ENCODE data around the gene ITFG1.

Gene ITFG1

DNA sequence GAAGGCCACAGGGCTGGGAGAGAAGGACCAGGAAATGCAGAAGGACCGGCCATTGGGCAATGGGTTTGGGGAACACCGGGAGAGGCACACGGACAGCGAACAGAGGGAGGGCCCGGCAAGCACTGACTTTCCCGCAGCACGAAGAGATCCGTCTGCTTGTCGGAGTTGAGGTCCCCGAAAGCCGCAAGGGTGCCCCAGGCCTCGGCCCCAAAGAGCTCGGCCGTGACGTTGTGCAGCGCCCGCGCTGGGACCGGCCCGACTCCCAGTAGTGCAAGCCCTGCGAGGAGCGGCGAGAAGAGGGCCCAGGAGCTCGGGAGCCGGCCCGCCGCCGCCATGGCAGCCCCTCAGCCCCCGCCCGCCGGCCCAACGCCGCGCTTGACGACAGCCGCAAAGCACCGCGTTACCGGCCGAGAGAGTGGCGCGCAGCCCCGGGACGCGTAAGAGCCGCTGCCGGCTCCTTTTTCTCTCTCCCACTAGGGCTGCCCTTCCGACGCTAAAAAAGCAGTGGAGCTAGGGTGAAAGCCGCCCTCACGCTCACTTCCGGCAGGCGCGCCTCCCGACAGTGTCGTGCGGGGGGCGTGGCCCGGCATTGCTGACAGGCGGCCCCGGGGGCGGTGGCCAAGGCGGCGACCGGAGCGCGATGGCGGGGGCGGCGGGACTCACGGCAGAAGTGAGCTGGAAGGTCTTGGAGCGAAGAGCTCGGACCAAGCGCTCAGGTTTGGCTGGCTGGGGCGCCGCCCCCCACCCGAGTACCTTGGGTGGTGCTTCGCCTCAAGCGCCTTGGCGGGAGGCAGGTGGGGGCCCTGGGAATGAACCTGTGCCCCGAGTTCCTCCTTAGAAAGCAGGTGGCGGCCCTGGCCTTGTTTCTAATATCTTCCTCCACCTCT is at the start of gene ITFG1, which contains the start of gene PHKB:
Gene ITFG1 (minus strand): TSS at position 353 of the 887 bp plus-strand sequence. CDS start 18 bp downstream, at position 335.
Gene PHKB (plus strand): TSS at position 621 of the 887 bp plus-strand sequence. CDS start 20 bp downstream, at position 641.
- in situ Hi-C loops (cut with MboI; ENCODE audit: low sequenced_read_pairs): no loop called here

DNA sequence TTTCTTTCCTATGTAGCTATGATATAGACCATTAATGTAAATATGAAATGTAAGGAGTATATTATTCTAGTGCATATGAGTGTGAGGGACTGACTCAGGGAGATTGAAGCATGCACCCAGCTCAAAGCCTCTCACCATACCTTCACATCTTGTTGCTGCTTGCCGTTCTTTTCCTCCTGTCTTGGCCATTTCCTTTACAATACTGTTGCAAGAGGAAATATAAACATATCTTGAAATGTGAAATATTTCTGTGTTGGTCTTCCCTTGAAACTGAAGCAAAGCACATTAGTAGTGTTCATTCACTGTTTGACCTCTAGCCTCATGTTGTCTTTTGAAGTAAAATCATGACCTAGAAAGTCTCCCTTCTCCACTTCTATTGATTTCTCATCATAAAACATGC is 46.8 kb upstream of the ITFG1 start:
- in situ Hi-C loops (cut with MboI; ENCODE audit: low sequenced_read_pairs): no loop called here

DNA sequence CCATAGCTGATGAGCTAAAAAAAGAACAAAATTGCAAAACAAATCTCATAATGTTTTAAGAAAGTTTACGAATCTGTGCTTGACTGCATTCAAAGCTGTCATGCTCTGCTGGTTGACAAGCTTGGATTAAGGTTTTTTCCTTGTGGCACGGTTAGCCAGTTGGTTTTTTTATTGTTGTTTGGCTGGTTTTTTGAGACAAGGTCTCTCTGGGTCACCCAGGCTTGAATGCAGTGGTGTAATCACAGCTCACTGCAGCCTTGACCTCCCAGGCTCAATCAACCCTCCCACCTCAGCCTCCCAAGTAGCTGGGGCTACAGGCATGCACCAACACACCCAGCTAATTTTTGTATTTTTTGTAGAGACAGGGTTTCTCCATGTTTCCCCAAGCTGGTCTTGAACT is 45.9 kb upstream of the ITFG1 start:
- in situ Hi-C loops (cut with MboI; ENCODE audit: low sequenced_read_pairs): no loop called here

DNA sequence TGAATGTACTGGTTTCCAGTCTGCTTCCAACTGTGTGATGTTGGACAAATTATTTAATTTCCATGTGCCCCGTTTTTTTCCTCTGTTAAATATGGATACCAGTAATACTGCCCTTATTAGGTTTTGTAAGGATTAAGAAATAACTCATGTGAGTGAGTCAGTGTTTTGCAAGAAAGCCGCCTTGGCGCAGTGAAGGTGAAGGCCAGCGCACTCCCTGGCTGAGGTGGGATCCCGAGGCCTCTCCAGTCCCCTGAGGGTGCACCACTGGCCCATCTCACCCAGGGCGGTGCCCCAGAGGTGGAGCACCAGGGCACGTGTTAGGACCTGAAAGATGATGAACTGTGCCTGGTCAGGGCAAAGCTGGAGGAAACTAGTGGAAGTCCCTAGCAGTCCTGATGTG is 43.7 kb upstream of the ITFG1 start:
- in situ Hi-C loops (cut with MboI; ENCODE audit: low sequenced_read_pairs): no loop called here

DNA sequence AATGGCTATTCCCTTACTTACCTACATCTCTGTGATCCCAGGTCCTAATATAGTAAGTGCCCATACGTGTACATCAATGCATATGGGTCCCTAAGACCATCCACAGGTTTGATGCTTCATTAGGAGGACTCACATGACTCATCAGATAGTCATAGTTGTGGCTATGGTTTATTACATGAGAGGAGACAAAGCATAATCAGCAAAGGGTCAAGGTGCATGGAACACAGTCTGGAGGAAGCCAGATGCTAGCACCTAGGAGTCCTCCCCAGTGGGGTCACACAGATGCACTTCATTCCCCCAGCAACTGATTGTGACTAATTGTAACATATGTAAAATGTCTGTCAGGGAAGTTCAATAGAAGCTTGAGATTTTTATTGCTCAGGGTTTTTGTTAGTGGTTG is 43.1 kb upstream of the ITFG1 start:
- in situ Hi-C loops (cut with MboI; ENCODE audit: low sequenced_read_pairs): no loop called here

DNA sequence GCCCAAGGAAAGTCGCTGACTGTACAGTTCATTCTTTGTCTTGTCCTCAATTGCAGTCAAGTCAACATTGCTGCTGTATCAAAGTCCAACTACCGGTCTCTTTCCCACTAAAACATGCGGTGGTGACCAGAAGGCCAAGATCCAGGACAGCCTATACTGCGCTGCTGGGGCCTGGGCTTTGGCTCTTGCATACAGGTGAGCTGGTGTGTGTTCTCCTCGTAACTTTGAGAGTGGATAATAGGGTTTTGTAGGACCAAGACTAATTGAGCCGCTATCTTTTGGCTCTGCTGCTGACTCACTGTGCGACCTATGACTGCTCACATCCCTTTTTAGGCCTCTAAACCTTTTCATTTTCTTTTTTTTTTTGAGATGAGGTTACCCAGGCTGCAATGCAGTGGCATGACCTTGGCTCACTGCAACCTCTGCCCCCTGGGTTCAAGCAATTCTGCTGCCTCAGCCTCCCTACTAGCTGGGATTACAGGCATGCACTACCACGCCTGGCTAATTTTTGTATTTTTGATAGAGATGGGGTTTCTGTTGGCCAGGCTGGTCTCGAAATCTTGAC is 38.9 kb upstream of the ITFG1 start:
- in situ Hi-C loops (cut with MboI; ENCODE audit: low sequenced_read_pairs): no loop called here

DNA sequence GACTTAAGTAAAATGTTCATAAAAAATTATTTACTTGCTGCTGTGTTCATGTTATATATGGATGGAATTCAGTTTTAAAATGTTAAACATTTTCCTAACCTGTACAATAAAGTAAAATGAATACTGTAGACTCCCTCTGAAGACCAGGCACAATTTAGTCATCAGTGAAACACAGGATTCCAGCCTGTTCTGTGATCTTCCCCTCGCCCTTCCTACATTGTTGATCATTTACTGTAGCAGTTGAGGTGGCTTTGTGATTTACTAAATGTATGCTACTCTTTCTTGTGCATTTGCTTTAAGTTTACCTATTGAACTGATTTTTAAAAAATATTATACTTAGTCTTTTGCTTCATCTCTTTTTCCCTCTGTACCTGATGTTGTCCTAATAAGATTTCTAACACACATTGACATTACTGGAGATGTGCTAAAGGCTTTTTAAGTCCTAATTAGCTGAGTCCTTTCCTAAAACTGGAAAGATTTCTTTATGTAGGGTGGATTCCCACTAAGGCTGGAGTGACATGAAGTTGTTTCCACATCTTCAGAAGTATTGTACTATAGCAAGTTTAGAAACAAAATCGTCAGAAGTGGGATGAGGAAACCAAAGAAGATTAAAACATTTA is 38.3 kb upstream of the ITFG1 start:
- in situ Hi-C loops (cut with MboI; ENCODE audit: low sequenced_read_pairs): no loop called here

DNA sequence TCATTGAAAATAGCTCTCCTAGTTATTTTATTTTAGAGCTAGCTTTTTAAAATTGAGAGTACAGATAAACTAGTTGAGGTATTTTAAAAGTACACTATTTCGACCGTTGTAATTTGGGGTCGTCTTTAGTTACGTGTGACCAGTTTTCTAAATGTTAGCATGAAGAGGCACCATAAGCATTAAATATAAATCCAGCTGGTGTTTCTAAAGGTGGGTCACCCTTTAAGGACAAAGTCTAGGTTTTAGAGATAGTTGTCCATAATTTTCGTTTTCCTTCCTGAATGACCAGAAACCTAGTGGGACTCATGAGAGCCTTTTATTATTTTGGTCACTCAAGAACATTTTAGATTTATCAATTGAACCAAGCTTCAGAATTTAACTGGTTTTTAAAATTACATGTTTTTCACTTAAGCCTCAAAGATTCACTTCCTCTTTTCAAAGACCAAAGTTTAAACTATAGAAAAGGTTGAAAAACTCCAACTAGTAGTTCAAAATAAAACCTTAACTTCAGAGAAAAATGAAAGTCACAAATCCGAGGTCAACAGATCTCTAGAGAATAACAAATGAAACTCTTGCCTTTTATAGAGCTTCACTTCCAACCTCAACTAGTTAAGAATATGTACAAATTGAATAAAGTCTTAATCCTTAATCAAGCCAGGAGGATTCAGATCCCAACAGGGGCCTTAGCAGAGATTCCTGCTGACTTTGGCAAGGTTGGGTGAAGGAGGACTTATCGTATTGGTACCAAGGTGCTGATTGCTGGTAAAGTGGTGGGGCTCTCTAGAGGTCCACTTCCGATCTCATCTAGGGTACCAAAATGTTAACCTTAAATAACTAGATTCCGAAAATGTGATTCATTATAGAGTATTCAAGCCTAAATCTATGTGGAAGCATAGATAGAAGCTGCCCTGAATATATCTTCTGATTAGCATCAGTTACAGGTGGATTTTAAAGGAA is 32.8 kb upstream of the ITFG1 start:
- in situ Hi-C loops (cut with MboI; ENCODE audit: low sequenced_read_pairs): no loop called here

DNA sequence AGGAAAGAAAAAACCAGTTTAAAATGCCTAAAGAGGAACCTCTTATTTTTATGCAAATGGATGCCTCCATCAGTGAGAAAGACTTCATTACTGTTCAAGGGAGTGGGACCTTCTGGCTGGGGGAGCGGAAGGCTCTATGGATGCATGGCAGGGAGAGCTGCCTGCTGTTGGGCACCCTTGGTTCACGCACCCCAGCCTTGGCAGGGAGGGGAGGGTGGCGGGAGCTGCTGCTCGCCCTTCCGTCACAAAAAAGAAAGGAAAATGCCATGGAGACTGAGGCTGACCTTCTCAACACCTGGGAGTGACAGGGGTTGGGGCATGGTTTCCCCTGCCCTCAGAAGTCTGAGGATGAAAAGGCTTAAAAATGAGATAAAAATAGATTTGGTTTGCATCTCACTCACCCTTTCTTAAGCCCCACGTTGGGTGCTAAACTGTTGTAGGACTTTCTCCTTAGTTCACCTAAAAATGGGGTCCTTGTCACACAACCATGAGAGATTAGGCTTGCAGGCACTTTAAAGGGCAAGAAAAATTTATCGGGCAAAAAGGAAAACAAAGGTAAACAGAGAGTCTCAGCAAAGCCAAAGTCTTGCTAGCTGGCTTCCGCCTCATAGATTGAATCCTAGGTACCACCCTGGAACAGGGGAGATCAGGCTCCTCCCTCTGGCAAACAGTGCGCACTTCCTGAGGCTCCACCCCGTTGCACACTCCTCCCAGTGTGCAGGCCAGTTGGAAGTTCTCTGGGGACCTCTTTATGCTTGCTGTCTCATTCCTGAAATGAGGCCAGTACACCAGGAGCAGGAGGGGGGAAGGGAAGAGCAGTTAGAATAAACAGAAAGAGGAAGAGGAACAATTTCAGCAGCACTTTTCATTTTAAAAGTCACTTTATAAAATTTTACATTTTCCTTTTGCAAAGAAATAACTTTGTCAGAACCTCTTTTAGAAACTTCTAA is 31.8 kb upstream of the ITFG1 start:
- in situ Hi-C loops (cut with MboI; ENCODE audit: low sequenced_read_pairs): no loop called here

DNA sequence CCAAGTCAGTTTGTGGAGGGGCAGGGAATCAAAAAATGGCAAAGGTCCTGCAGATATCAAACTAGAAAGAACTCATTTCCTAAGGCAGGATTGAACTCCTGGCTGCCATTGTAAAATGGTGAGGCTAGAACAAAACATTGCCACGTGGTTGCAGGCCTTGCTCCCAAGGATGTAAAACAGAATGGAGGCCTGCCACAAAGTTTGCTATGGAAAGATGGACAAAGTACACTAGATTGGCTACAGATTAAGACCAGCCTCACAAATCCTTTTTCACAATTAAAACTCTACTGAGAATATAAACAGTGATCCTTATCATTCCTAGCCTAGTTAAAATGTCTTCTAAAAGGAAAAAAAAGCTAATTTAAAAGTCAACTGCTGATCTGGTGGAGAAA is 31.2 kb upstream of the ITFG1 start:
- in situ Hi-C loops (cut with MboI; ENCODE audit: low sequenced_read_pairs): no loop called here

DNA sequence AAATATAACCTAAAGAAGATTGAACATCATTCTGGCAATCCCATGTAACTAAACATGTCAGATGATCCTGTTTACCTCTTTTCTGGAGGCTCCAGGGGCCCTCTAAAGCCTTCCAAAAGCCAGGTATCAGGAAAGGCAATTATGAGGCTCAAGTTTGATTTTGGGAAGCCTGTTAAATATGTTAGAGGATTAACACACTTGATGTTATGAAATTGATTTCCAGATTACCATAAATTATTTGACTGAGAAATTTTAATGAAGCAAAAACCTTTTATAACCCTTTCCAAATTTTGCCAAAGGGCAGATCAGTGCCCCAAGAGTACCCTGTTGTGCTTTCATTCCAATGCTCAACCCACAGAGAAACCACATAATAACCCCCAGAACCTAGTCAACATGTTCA is 29.6 kb upstream of the ITFG1 start:
- in situ Hi-C loops (cut with MboI; ENCODE audit: low sequenced_read_pairs): no loop called here

DNA sequence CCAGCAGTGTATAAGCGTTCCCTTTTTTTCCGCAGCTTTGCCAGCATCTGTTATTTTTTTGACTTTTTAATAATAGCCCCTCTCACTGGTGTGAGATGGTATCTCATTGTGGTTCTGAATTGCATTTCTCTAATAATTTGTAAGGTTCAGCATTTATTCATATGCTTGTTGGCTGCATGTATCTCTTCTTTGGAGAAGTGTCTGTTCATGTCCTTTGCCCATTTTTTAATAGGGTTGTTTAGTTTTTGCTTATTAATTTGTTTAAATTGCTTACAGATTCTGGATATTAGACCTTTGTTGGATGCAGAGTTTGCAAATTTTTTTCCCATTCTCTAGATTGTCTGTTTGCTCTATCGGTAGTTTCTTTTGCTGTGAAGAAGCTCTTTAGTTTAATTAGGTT is 27.2 kb upstream of the ITFG1 start:
- in situ Hi-C loops (cut with MboI; ENCODE audit: low sequenced_read_pairs): no loop called here

DNA sequence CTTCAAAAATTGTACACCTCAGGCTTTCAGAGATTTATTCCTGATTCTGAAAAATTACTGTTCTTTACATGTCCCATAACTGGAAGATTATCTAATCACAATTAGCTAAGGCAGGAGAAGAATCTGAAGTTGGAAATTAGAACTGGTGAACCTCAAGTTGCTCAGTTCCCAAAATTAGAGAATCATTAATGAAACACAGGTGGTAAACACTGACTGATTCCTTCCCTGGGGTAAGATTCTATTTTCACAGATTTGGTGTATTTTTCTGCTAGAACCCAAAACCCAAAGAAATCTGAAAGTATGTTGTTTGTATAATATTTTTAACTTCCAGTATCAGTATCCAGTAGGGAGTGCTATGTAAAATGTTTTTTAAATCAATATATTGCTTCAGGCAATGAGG is 26.0 kb upstream of the ITFG1 start:
- in situ Hi-C loops (cut with MboI; ENCODE audit: low sequenced_read_pairs): no loop called here

DNA sequence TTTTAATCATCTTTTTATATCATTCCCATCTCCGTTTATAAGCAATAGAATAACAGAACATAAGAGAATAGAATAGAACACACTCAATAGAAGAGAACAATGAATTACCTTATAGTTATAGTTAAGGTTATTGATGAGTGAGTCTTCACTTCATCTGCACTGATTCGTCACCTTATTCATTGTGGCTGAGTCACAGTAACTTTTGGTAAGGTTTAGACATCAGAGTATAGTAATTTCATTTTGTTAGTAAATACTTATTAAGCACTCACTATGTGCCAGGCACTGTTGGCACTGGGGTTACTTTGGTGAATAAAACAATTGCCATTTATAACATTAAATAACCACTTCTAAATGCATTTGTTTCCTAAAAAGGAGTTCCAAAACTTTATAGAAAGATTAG is 22.8 kb upstream of the ITFG1 start:
- in situ Hi-C loops (cut with MboI; ENCODE audit: low sequenced_read_pairs): no loop called here

DNA sequence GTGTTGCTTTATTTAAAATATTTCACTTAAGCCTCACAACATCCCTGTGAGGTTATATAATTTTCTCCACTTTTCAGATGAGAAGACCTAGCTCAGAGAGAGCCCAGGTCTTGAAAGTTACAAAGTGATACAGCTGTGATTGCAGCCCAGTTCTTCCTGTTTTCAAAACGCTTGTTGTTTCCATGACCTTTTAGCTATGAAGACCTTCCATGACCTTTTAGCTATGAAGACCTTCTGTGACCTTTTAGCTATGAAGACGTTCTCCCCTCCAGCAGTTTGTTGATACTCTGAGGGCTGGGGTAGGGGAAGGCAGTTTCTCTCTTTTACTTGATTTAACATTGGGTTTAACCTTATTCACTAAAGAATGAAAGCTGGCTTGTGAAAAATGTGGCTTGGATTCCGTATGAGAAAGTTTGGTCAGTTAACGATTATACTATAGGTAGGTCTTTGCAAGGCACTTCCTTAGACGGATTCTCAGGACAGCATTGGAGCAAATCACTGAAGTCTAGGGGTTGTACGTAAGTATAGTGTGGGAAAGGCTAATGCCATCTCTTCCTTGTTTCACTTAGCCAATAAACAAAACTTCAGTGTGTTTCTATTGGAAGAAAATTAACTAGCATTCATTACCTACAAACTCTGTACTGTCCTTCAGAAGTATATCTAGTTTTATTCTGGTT is 21.0 kb upstream of the ITFG1 start:
- in situ Hi-C loops (cut with MboI; ENCODE audit: low sequenced_read_pairs): no loop called here

DNA sequence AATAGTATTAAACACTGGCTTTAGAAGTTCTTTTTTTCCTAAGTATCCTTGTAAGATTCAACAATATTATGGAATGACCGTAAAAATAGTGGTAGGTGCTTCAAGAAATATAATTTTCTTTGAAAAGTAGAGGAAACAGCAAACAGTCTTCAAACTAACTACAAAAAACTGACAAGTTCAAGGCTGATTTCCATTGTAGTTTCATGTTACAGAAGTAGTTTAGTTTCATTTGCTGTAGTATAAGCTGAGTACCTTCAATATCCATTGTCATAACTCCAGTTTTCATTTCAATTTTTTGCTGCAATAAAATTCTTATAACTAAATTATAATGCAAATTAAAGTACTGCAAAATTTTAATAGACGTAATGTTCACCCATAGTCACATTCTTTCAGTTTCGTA is 19.5 kb upstream of the ITFG1 start:
- in situ Hi-C loops (cut with MboI; ENCODE audit: low sequenced_read_pairs): no loop called here

DNA sequence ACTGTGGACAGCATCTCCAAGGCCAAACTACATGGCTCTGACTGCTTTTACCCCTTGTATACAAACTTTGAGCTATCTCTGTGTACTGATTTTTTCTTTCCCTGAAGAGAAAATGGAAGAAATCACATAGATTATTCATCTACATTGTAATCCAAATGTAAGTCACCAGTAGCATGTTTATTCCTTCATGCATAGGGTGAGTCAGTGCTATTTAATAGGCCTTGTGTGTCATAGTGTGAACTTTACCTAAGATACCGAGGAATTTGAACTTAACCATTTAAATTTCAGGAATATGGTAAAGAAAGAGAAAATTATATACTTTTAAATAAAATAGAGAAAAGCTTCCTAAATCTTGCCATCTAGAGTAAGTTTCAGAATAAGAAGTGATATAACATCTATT is 16.8 kb upstream of the ITFG1 start:
- in situ Hi-C loops (cut with MboI; ENCODE audit: low sequenced_read_pairs): no loop called here

DNA sequence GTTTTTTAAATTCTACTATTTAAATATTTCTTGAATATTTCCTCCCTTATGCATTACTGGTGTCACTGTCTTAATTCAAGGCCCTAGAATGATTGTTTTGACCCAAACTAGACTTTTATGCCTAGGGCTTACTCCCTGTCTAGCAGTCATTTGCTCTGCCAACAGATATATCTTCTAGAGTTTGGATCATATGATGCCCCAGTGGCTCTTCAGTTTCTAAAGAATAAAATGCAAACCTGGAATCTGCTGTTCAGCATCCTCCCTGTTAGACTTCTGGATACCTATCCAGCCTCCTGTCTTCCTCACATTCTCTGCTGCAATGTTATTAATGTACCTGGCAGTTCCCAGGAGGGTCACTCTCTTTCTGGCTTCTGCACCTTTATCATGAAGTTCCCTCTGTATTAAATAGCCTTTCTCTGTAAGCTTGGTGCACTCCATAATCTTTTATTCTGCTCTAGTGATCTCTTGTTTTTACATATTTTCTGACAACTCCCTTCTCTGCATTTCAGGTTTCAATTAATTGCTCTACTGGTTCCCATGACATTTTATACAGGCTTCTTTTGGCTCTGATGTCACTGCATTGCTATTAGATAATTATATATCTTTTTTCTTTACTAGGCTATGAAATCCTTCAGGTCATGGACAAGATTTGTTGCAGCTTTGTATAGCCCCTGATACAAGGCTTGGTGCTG is 15.9 kb upstream of the ITFG1 start:
- in situ Hi-C loops (cut with MboI; ENCODE audit: low sequenced_read_pairs): no loop called here

DNA sequence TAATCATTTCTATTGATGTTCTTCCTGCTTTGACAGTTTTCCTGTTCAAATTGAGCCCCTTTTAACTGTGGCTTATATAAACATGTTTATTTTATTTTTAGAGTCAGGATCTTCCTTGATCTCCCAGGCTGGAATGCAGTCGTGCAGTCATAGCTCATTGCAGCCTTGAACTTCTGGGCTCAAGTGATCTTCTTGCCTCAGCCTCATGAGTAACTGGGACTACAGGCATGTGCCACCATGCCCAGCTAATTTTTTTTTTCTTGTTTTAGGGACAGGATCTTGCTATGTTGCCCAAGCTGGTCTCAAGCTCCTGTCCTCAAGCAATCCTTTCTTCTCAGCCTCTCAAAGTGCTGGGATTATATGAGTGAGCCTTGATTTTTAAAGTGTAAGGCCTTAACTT is 14.9 kb upstream of the ITFG1 start:
- in situ Hi-C loops (cut with MboI; ENCODE audit: low sequenced_read_pairs): no loop called here
